Ovary (tissue), 3 donors: ENCODE measurements around the gene DNAH17.

ENCODE experiments used
- CTCF ChIP-seq, 3 donors: fragments of 450-650 bp in 2 of 3; fragments of 200-600 bp in 1 of 3; IDR thresholded peaks; one replicate each; pipeline versions ENCODE4 v1.5.1 to v1.8.0; 2016 to 2022; ENCODE audit warnings: antibody characterized with exemption in 3 of 3, mild to moderate bottlenecking in 1 of 3
- EP300 ChIP-seq: sonication (generic); formaldehyde crosslinking; IDR thresholded peaks from one replicate; pipeline ENCODE4 v1.6.1; 2017; ENCODE audit warnings: antibody characterized with exemption
- POLR2A ChIP-seq: fragments of 450-650 bp; IDR thresholded peaks from one replicate; pipeline ENCODE4 v1.6.1; 2017; ENCODE audit warnings: antibody characterized with exemption, mild to moderate bottlenecking, moderate library complexity
- donor health status: DM: no; HTN: no; CAD: no.

GRCh38 chr17:78512976-78513375, 64.2 kb downstream of the DNAH17 start:
- TF ChIP-seq EP300 (no peak), CTCF (IDR thresholded peaks at IDR 0.05) (no peak), POLR2A (no peak)
